Stimulated activated naive CD4-positive, alpha-beta T cell (primary cell): Measurements from ENCODE around the gene EPC1.
"Not testable (repeated sequence)": the region's sequence is repeated elsewhere in the genome, so short reads cannot be mapped to it uniquely, and the experiment has no call there.

ENCODE experiments used
- DNase-seq, 6 experiments: peaks; one replicate each; lab custom pipeline; 2025; lab: John Stamatoyannopoulos, UW

Gene EPC1, protein sequence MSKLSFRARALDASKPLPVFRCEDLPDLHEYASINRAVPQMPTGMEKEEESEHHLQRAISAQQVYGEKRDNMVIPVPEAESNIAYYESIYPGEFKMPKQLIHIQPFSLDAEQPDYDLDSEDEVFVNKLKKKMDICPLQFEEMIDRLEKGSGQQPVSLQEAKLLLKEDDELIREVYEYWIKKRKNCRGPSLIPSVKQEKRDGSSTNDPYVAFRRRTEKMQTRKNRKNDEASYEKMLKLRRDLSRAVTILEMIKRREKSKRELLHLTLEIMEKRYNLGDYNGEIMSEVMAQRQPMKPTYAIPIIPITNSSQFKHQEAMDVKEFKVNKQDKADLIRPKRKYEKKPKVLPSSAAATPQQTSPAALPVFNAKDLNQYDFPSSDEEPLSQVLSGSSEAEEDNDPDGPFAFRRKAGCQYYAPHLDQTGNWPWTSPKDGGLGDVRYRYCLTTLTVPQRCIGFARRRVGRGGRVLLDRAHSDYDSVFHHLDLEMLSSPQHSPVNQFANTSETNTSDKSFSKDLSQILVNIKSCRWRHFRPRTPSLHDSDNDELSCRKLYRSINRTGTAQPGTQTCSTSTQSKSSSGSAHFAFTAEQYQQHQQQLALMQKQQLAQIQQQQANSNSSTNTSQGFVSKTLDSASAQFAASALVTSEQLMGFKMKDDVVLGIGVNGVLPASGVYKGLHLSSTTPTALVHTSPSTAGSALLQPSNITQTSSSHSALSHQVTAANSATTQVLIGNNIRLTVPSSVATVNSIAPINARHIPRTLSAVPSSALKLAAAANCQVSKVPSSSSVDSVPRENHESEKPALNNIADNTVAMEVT

DNA sequence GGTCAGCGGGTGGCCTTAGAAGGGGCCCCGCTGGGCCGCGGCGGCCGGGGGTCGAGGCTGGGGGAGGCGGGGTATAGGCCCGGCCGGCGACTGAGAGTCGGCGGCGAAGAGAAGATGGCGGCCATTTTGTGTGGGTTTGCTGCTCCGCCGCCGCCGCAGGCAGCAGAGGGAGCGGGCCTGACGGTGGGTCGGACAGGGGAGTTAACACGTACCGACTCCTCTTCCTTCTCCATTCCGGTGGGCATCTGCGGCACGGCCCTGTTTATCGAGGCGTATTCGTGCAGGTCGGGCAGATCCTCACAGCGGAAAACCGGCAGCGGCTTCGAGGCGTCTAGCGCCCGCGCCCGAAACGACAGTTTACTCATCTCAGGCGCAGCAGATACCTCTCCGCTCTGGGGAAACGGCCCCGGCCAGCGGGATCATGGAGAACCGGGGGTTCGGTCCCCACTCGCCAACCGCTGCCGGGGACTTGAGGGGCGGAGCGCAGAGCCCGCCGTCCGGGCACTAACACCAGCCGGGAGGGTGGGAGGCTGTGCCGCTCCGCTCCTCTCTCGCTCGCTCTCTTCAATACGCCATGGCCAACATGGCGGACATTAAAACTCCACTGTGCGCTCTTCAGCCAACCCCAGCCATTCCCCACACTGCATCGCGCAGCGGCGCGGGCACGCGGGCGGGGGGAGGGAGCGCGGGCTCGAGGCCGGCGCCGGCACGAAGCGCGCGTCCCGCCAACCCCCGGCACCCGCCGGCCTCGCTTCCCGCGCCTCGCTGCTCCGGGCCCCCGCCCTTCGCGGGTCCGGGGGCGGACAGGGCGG, at the start of gene EPC1:
Gene EPC1 (minus strand): TSS at position 608 of the 812 bp plus-strand sequence. CDS start 243 bp downstream, at position 365.
- DNase-seq: peak; percentile 77 to 99 (median 94)

DNA sequence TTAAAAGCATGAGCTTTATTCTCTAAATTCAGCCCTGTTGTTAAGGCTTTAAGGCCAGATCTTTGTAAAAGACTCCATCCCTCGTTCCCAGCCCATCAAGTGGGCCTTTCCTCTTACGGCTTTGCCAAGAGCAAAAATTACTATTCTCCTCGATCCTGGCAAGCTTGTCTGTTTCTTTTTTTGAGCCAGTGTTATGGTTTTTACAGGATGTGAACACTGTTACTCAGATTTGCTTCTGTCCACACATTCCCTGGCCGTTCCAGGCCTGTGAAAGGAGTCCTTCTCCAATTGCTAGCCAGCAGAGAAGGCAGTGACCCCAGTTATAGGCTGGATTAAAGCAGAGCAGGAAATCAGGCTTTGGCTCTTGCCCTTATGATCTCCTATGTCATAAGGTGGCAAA, 47.0 kb upstream of the EPC1 start:
- no peak for DNase-seq

DNA sequence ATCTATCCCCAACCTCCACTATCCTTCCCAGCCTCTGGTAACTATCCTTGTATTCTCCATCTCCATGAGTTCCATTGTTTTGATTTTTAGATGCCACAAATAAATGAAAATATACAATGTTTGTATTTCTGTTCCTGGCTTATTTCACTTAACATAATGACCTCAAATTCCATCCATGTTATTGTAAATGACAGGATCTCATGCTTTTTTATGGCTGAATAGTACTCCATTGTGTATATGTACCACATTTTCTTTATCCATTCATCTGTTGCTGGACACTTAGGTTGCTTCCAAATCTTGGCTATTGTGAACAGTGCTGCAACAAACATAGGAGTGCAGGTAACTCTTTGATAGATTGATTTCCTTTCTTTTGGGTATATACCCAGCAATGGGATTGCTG, 45.3 kb upstream of the EPC1 start:
- not testable (repeated sequence) for DNase-seq

DNA sequence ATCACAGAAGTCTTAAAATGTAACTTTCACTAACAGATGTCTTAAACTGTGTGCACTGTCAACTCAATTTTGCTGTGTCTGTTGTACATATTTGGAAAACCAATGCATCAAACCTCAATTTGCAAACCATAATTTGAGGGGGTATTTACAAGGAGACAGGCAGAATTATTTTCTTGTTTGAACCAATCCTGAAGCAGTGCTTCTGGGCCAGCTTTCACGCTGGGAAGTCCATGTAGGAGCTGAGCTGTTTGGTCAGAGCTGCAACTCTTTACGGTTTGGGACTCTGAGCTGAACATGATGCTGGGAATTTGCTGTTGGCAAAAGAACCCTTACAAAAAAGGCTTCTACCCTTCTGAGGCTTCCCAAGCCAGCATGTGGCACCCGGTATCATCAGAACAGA, 43.2 kb upstream of the EPC1 start:
- DNase-seq: no peak

DNA sequence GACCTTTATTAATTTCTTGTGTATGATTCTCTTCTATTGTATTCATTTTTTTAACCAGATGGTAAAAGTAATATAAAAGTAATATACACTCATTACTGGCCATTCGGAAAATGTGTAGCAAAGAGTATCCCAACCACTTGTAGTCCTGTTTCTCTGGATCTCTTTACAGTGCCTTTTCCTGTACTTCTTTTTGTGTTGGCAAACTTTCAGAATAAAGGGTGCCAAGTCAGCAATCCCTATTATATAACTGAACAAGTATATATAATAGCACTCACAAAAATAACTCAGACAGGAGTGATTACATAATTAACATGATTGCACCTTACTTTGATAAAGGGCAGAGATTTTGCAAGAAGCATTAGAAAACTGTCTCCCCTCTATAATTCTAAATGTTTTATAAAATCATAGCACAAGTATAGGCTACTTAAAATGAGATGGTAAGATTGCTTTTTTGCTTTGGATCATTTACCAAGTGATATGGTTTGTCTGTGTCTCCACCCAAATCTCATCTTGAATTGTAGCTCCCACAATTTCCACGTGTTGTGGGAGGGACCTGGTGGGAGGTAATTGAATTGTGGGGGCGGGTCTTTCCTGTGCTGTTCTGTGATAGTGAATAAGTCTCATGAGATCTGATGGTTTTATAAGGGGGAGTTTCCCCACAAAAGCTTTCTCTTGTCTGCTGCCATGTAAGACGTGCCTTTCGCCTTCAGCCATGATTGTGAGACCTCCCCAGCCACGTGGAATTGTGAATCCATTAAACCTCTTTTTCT, 41.5 kb upstream of the EPC1 start:
- DNase-seq: no peak

DNA sequence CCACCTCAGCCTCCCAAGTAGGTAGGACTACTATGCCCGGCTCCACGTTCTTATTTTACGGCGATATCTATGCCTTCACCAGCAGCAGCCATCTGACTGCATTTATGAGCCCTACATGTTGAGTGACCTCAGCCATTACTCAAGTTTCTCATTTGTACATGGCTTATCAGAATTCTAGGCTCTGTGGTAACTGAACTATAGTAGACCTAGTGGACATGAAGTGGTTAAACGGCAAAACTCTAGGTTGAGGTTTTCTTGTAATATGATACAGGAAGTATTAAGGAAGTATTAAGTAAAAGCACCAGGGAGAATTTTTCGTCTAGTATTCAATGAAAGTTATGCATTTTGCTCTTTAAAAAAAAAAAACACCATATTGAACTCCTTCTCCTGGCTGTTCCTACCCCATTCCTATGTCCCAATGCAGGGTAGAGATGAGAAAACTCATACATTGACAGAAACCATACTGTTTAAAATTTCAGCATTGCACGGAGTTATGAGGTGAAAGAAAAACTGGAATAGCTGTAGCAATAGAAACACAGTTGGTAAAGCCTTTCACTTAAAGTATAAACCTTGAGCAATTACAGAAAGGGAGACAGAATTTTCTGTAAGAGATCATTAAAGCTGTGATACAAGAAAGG, 39.8 kb upstream of the EPC1 start:
- DNase-seq: peak in 2 of 6 experiments; percentile 4 to 14

DNA sequence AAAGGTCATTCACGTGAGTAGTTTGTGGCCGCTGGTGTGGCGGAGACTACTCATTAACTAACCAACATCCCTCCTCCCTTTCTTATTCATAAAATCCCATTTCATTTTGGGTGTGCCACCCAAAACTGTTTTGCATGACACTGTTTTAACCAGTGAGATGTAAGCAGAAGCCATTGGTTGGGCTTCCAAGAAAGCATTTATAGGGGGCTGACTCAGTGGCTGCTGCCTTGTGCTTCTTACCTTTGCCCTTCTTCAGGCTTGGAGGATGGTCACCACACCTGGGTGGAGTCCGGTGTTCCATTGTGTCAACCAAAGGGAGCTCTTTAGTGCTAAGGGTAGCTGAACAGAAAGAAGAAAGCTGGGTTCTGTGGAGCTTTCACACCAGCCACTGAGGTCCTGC, 37.2 kb upstream of the EPC1 start:
- DNase-seq: no peak

DNA sequence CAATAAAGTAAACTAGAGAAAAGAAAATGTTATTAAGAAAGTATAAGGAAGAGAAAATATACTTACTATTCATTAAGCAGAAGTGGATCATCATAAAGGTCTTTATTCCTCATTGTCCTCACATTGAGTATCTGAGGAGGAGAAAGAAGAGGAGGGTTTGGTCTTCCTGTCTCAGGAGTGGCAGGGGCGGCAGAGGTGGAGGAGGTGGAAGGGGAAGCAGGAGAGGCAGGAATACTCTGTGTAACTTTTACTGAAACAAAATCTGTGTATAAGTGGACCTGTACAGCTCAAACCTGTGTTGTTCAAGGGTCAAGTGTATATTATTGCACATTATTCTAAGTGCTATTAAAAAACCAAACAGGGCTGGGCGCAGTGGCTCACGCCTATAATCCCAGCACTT, 34.2 kb upstream of the EPC1 start:
- no peak for DNase-seq

DNA sequence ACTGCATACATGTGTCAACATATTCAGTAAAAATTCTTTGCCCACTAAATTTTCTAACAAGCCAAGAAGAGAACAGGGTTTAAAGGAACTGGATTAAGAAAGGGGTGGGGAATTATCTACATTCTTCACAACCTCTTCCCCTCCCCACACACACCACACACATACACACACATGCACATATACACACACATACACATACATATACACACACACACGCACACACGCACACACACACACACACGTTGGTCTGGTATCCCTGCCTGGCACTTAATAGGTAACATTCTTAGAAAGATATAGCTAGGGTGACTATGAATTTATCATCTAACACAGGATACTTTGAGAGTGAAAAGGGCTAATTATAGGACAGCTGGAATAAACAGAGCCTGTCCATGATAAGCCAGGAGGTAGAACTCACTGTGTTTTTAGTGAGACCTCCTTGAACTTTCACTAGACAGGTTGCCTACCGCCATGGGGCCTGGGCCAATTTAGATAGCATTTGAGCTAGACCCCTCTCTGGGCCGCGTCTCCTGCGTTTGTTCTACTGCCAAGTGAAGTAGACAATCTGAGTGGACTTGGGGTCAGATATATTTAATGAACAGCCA, 33.1 kb upstream of the EPC1 start:
- DNase-seq: peak in 1 of 6 experiments; percentile 33

DNA sequence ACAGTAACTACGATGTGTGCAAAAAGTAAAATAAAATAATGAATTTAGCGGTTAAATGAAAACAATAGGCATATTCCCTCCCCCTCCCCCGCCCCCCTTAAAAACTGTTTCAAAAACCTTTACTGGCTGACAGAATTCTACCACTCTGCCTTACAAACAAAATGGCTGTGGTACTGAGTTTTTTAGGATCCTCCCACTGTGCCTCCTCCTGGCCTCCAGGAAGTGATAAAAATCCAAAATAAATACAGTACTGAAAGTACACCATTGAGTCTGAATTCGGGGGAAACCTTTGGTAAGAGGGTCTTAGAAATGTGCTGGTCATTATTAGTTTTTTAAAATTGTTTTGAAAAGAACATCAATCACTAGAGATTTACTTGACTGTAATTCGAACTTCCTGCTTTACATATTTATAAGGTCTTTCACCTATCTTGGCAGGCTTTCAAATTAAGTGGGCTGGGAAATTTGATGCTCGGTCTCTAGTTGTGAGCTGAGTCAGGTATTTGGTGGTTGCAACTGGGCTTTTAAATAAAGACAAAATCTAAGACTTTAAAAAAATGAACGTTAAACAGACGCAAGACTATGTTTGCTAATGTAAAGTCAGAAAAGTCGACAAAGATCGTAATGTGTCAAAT, 32.5 kb upstream of the EPC1 start:
- DNase-seq: peak in 4 of 6 experiments; percentile 18 to 67 (median 57)

DNA sequence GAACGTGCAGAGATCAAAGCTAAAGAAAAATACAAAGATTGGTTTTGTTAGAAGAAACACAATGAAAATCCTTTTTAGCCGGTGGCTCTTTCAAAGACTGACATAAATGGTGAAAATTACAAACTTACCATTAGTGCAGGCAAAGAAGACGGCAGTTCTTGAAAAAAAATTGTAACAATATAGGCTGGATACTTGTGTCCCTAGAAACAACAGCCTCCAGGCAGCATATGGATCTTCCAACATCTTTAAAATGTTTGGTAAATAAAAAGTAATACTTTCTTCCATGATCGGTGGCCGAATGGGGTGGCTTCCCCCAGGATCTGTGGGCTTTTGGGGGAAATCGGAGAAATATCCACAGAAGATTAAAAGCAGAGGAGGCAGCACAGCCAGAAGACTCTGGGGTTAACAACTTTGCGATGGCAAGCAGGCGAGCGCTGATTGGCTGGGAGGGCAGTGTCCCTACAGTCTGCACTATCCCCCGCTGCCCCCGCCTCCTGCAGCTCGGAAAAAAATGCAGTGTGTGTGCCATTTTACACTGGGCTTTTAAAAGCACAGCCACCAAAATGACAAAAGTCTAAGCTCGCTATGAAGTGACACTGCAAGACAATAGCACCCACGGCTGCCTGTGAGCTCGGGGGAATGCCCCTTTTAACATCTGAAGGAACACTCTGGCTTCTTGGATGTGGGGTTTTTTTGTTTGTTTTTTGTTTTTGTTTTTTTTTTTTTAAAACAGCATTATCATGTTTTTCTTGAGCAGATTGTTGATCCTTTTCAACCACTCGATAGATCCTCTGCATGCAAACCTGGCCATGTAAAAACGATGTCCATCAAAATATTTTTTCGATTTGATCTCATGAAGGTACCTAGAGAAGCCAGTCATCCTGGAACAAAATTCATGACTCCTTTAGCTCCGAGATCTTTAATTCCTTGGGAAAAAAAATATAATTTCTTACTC, 31.7 kb upstream of the EPC1 start:
- peak; percentile 85 to 92 (median 89) for DNase-seq

DNA sequence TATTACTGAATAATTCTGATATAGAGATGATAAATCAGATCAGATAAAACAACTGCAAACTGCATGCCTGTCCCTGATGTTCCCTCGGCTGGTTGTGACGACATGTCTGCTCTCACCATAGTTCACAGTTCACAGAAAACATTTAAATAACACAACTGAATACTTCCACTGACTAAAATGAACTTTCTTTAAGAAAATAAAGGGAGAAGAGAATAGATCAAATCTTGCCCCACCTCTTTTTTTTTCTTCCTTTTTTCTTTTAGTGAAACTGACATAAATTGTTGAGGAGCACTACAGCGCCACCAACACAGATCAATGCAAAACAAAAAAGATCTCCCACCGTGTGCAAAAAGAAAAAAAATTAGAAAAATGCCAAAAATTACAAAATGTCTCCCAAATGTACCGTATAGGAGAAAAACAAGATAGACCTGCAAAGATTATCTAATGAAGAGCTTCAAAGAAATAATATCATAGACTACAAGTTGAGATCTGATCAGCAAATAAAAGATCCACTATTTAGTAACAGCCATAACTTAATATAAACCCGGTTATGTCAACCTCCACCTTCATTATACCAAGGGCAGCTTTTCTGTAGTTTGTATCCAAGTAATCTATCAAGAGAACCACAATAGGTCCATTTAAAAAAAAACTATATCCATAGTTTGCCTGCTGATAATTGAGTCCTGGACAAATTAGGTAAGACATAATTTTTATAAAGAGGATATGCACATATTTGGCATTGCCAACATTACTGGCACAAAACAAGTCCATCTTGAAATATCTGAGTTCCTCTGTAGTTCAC, 30.7 kb upstream of the EPC1 start:
- DNase-seq: peak in 5 of 6 experiments; percentile 11 to 76 (median 63)

DNA sequence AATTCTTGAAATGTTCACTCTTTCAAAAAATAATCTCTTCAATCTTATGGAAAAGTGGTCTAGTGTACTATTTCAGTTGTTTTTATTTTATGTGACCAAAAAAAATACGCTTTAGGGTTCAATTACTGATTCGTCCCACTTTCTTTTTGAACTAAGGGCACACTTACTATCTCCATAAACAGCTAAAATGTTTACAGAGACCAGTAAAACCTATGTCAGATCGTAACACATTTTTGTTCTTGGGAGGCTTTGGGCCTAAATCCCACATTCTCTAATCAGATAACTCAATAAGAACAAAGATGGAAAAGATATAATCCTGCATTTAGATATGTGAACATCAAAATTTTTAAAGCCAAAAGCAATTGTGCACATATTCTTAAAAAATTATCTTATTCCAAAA, 29.8 kb upstream of the EPC1 start:
- DNase-seq: no peak

DNA sequence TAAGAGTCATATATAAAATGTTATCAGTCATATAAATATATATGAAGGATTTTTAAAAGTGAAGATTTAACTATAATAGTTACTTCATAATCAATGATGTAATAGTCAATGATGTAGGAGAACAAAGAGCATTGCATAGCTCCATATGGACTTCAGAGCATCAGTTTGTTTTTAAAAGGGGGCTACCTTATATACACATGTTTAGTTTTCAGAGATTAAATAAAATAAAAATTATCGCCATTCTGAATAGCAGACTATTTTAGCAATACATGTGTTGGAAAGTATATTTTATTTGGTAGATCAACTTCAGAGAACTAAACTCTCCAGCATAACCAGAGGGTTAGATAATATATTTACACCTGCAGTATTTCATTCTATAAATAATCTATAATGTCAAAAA, 29.1 kb upstream of the EPC1 start:
- DNase-seq: no peak

DNA sequence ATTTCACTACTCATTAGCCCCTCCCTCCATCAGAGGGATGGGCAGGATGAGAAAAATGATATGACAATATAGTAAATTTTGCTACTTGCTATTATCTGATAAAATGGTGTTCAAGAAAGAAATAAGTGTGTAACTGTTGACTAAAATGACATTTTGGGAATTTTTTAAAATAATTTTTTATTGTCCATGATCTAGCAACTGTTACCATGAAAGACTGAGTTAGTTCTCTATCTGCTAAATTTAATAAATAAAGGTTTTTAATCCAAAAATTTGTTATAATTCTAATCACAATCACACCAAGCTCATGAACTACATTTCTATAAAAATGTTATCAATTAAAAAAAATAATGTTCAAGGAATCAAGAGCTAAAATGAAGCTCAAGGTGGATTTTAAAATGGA, 28.7 kb upstream of the EPC1 start:
- no peak for DNase-seq

DNA sequence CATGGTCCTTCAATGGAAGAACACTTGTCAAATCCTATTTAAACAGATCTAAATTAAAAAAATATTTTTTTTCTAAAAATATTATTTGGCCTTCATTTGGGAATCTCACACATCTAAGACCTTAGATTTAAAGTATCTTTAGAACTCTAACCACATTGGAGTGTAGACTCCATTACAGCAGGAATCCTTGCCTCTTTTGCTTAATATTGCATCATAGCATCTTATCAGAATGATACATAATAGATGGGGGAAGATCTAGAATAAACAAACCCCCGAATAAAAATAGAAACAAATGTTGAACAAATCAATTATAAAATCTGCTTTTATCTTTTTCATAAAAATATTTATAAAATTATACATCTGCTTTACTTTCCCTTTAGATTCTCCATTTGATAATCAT, 27.6 kb upstream of the EPC1 start:
- DNase-seq: no peak

DNA sequence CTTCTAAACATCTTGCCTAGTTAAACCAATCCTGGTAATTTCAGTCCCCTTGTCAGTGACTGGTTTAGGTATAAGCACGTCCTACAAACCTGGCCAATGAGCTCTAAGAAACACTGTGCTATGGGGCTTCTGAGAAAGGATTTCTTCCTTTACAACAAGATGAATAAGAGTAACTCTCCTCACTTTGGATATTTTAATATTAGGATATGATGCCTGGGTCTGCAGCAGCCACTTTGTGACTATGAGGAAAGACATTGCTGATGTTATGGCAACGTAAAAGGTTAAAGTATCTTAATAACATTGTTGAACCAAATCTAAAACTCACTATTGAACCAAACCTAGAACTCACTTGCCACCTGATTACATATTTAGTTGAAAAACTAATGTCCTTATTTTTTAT, 26.5 kb upstream of the EPC1 start:
- DNase-seq: no peak

DNA sequence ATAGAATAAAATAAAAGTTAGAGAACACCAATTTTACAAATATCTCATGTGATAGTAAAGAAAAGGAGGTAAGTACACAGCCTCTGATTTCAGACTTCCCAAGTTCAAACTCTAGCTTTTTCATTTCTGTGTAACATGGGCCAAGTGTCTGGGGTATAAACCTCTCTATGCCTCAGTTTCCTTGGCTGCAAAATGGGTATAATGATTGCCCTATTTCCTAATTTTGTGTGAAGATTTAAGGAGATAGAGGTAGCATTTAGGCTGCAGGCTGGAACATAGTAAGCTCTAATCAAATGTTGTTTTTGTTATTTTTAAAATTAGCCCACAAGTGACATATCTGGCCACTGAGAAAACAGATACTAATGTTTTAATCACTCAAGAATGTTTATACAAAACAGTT, 26.1 kb upstream of the EPC1 start:
- DNase-seq: no peak
